Keratinocyte (primary cell): Measurements from ENCODE around the gene TRABD2B.

Experiments
- EZH2 ChIP-seq: IDR thresholded peaks from one replicate; pipeline ENCODE4 v1.6.1; 2012; ENCODE audit warnings: inconsistent platforms, mild to moderate bottlenecking, low read length, moderate library complexity
- TF ChIP-seq, protein P1 (sequence below), 3 experiments: IDR thresholded peaks in 1 of 3; conservative IDR thresholded peaks in 1 of 3; optimal IDR thresholded peaks in 1 of 3; 2 replicates in 2 of 3; 3 replicates in 1 of 3; pipeline versions ENCODE3 to v1.5.1; 2011; ENCODE audit warnings: low read length in 3 of 3, mild to moderate bottlenecking in 3 of 3, moderate library complexity in 2 of 3, control low read depth in 1 of 3, inconsistent platforms in 1 of 3; ENCODE audit not compliant: insufficient read depth in 2 of 3; ENCODE audit errors: extremely low read depth in 1 of 3

DNA sequence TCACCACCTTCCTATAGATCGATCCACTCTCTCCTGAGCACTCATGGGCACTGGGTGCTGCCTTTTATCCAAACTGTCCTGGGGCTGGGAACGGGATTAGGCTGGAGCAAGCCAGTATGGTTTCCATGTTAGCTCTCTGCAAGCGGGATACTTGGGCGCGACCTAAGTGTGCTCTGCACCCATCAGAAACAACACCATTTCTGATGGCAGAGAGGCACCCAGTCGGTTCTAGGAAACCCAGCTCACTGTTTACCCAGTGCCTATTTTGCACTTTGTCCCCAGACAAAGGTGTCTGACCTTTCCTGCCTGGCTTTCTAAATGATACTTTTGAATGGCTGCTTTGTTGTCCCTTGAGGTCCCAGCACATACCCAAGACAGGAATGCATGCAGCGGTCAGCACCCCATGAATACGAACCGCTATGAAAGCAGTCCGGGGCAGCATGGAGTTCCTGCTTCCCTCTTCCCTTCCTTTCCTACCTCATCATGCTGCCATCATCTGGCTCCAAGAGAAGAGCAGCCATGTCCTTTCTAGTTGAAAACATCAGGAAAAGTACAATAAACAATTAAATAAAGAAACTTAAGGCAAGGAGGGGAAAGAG is 83.9 kb downstream of the TRABD2B start:
- TF ChIP-seq, protein P1, sequence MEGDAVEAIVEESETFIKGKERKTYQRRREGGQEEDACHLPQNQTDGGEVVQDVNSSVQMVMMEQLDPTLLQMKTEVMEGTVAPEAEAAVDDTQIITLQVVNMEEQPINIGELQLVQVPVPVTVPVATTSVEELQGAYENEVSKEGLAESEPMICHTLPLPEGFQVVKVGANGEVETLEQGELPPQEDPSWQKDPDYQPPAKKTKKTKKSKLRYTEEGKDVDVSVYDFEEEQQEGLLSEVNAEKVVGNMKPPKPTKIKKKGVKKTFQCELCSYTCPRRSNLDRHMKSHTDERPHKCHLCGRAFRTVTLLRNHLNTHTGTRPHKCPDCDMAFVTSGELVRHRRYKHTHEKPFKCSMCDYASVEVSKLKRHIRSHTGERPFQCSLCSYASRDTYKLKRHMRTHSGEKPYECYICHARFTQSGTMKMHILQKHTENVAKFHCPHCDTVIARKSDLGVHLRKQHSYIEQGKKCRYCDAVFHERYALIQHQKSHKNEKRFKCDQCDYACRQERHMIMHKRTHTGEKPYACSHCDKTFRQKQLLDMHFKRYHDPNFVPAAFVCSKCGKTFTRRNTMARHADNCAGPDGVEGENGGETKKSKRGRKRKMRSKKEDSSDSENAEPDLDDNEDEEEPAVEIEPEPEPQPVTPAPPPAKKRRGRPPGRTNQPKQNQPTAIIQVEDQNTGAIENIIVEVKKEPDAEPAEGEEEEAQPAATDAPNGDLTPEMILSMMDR (optimal IDR thresholded peaks at IDR 0.05 in 1 of 3, IDR thresholded peaks at IDR 0.05 in 1 of 3, conservative IDR thresholded peaks at IDR 0.05 in 1 of 3; ENCODE audit: extremely low read depth in 1 of 3, insufficient read depth in 2 of 3, low read length in 3 of 3), result no peak
- TF ChIP-seq EZH2, result no peak
